B cell (primary cell): ENCODE measurements around the gene EXOC3. TPM values are rescaled to one million over a fixed set of nuclear protein-coding genes. Genes with fewer than 3 reads are reported as not detected.

Experiments
- ATAC-seq: fragments of 200-7000 bp; cut with Tn5 transposase; one replicate; pipeline ENCODE4 v1.10.0; 2021; ENCODE audit warnings: low read depth, mild to moderate bottlenecking, moderate number of reproducible peaks, moderate library complexity
- CTCF ChIA-PET: fragments of 350-600 bp; sonication (Branson Sonifier 250); formaldehyde crosslinking; loops from one replicate; lab custom pipeline; 2021; ENCODE audit warnings: antibody characterized with exemption, inconsistent platforms; lab: Charles Lee
- POLR2A ChIA-PET: fragments of 350-600 bp; sonication (Branson Sonifier 250); formaldehyde crosslinking; loops from one replicate; lab custom pipeline; 2021; ENCODE audit warnings: antibody characterized with exemption; lab: Charles Lee
- DNase-seq: peaks from one replicate; pipeline ENCODE4 v3.0.0; 2013
- H2AFZ ChIP-seq: 2 replicates; pipeline ENCODE4 v1.6.1; 2012; ENCODE audit warnings: mild to moderate bottlenecking, low read depth, low read length; ENCODE audit not compliant: insufficient read depth, poor library complexity, severe bottlenecking
- H3K27ac ChIP-seq, 2 donors: 1 replicate in 1 of 2; 2 replicates in 1 of 2; pipeline ENCODE4 v1.5.1; 2012 to 2013; ENCODE audit warnings: low read length in 2 of 2, mild to moderate bottlenecking in 2 of 2, moderate library complexity in 1 of 2
- H3K27me3 ChIP-seq, 4 experiments: fragments of 200-600 bp in 1 of 4; sonication (generic) in 1 of 4; replicated peaks in 1 of 4; 1 replicate in 2 of 4; 2 replicates in 2 of 4; pipeline versions ENCODE4 v1.6.1 to v1.7.0; 2013 to 2016; ENCODE audit warnings: low read length in 3 of 4, mild to moderate bottlenecking in 2 of 4, mixed read lengths in 1 of 4, moderate library complexity in 1 of 4; ENCODE audit not compliant: insufficient read depth in 4 of 4, control insufficient read depth in 3 of 4; ENCODE audit errors: control extremely low read depth in 1 of 4
- H3K36me3 ChIP-seq, 2 experiments: replicated peaks in 1 of 2; 1 replicate in 1 of 2; 2 replicates in 1 of 2; pipeline versions ENCODE4 v1.6.1 to v1.7.1; 2013; ENCODE audit warnings: low read length in 1 of 2; ENCODE audit not compliant: insufficient read depth in 2 of 2, control insufficient read depth in 1 of 2; ENCODE audit errors: control extremely low read depth in 1 of 2, extremely low read depth in 1 of 2
- H3K4me1 ChIP-seq, 2 donors: fragments of 200-600 bp in 1 of 2; sonication (generic) in 1 of 2; 1 replicate in 1 of 2; 2 replicates in 1 of 2; pipeline versions ENCODE4 v1.5.1 to v1.6.1; 2013 to 2017; ENCODE audit warnings: low read length in 2 of 2; ENCODE audit not compliant: control insufficient read depth in 2 of 2, insufficient read depth in 2 of 2
- H3K4me2 ChIP-seq: replicated peaks from 2 replicates; pipeline ENCODE3; 2012; ENCODE audit warnings: mild to moderate bottlenecking, low read depth, low read length; ENCODE audit not compliant: poor library complexity, severe bottlenecking
- H3K4me3 ChIP-seq, 5 experiments: fragments of 200-600 bp in 1 of 5; sonication (generic) in 1 of 5; 1 replicate in 3 of 5; 2 replicates in 2 of 5; pipeline versions ENCODE4 v1.5.1 to v1.7.0; 2011 to 2016; ENCODE audit warnings: low read length in 4 of 5, mild to moderate bottlenecking in 4 of 5, low read depth in 2 of 5, control low read depth in 1 of 5, moderate library complexity in 1 of 5; ENCODE audit not compliant: insufficient read depth in 1 of 5; ENCODE audit errors: control extremely low read depth in 1 of 5, extremely low read depth in 1 of 5
- H3K79me2 ChIP-seq: fragments of 200-600 bp; sonication (generic); one replicate; pipeline ENCODE4 v1.6.0; 2016; ENCODE audit warnings: low read length; ENCODE audit not compliant: control insufficient read depth, insufficient read depth
- H3K9ac ChIP-seq: fragments of 200-600 bp; sonication (generic); 2 replicates; pipeline ENCODE4 v1.6.1; 2017; ENCODE audit warnings: mild to moderate bottlenecking, low read length, moderate library complexity
- H3K9me3 ChIP-seq, 3 donors: one replicate each; pipeline versions ENCODE4 v1.6.1 to v1.7.1; 2013; ENCODE audit warnings: low read length in 2 of 3; ENCODE audit not compliant: control insufficient read depth in 2 of 3, insufficient read depth in 1 of 3; ENCODE audit errors: control extremely low read depth in 1 of 3
- H4K20me1 ChIP-seq: 2 replicates; pipeline ENCODE4 v1.6.0; 2012; ENCODE audit warnings: mild to moderate bottlenecking, low read length; ENCODE audit not compliant: insufficient read depth, control insufficient read depth, poor library complexity, severe bottlenecking
- H3K27ac Mint-ChIP-seq: one replicate; pipeline ENCODE4 v1.8.0; 2021; ENCODE audit warnings: mixed read lengths
- H3K27me3 Mint-ChIP-seq: one replicate; pipeline ENCODE4 v1.8.0; 2021; ENCODE audit warnings: mixed read lengths
- H3K4me1 Mint-ChIP-seq: one replicate; pipeline ENCODE4 v1.8.0; 2021; ENCODE audit warnings: mixed read lengths
- H3K4me3 Mint-ChIP-seq: one replicate; pipeline ENCODE4 v1.8.0; 2021; ENCODE audit warnings: mixed read lengths
- H3K9me3 Mint-ChIP-seq: one replicate; pipeline ENCODE4 v1.8.0; 2022; ENCODE audit warnings: mixed read lengths; ENCODE audit not compliant: insufficient read depth
- CTCF ChIP-seq: fragments of 200-600 bp; IDR thresholded peaks from one replicate; pipeline ENCODE4 v1.8.0; 2022; ENCODE audit warnings: antibody characterized with exemption, mild to moderate bottlenecking
- EZH2 ChIP-seq: IDR thresholded peaks from 2 replicates; pipeline ENCODE4 v1.6.1; 2012; ENCODE audit warnings: borderline replicate concordance, low read depth, mild to moderate bottlenecking, moderate library complexity, low read length; ENCODE audit not compliant: insufficient read depth, poor library complexity, severe bottlenecking
- WGBS: methylation state at CpG from one replicate; pipeline ENCODE4 v1.1.5; 2013; ENCODE audit warnings: missing lambda C conversion rate; ENCODE audit not compliant: insufficient coverage; 5-methylcytosine and 5-hydroxymethylcytosine counted together
- intact Hi-C: fragments of 100-400 bp; cut with micrococcal nuclease; formaldehyde crosslinking; loops from one replicate; pipeline ENCODE4 v1.10.0; 2022
- polyA plus RNA-seq: library from polyadenylated mRNA; depleted of rRNA; stranded (reverse); fragments of >200 nt; gene quantifications from 2 replicates; pipeline ENCODE4 v1.2.3, GENCODE V29; 2012
- total RNA-seq, 2 donors: library from RNA; stranded (reverse); fragments of 120-200 nt in 1 of 2; gene quantifications; 1 replicate in 1 of 2; 2 replicates in 1 of 2; pipeline versions ENCODE4 v1.2.3 to v1.2.4, GENCODE V29; 2013 to 2022

EXOC3 gene
- total and polyA plus RNA-seq, 2 donors (not counting 1 experiment from before 2014, with no cell fraction given) = 44.0 to 97.1 TPM

GRCh38 chr5:491119-491855 is 48.3 kb downstream of the EXOC3 start:
- ATAC-seq (no peak), DNase-seq (no peak)
- H3K9me3 Mint-ChIP-seq = no peaks in the 10 kb centered on the region
- Histone ChIP-seq H3K9ac (no peak overlapping the region), H3K27me3 (peaks cover 0 to 14% (median 0%) of the 10 kb centered on the region in 4 experiments), H3K9me3 (peaks cover 0 to 15% (median 0%) of the 10 kb centered on the region in 3 donors), H3K4me2 (no peak overlapping the region), H4K20me1 (no peaks in the 10 kb centered on the region), H3K36me3 (no peaks in the 10 kb centered on the region), H3K4me3 (no peak overlapping the region), H3K79me2 (no peaks in the 10 kb centered on the region), H2AFZ (no peak overlapping the region), H3K27ac (no peak overlapping the region), H3K4me1 (no peaks in the 10 kb centered on the region)
- CTCF ChIA-PET = no interaction called here
- POLR2A ChIA-PET = no interaction called here
- WGBS = 93% methylated on average over 52 of the region's 52 CpGs
- intact Hi-C loops = no loop called here
- peaks cover 10% of the 10 kb centered on the region for H3K27me3 Mint-ChIP-seq
- H3K27ac Mint-ChIP-seq = no peak overlapping the region
- TF ChIP-seq CTCF (no peak), EZH2 (no peak)
- no peak overlapping the region for H3K4me3 Mint-ChIP-seq
- H3K4me1 Mint-ChIP-seq = no peaks in the 10 kb centered on the region

GRCh38 chr5:491856-492155 is 48.8 kb downstream of the EXOC3 start:
- H4K20me1 ChIP-seq = no peaks in the 10 kb centered on the region
- DNase-seq (no peak), ATAC-seq (no peak)
- no peak overlapping the region for H2AFZ ChIP-seq
- CTCF ChIA-PET = no interaction called here
- no peaks in the 10 kb centered on the region for H3K79me2 ChIP-seq
- H3K4me3 Mint-ChIP-seq = no peak overlapping the region
- H3K27me3 Mint-ChIP-seq = peaks cover 8% of the 10 kb centered on the region
- H3K4me2 ChIP-seq = no peak overlapping the region
- no peak overlapping the region for H3K27ac ChIP-seq
- H3K4me1 ChIP-seq = no peaks in the 10 kb centered on the region
- H3K4me1 Mint-ChIP-seq = no peaks in the 10 kb centered on the region
- no peaks in the 10 kb centered on the region for H3K9me3 Mint-ChIP-seq
- H3K27ac Mint-ChIP-seq = no peak overlapping the region
- no peak overlapping the region for H3K9ac ChIP-seq
- WGBS = 85% methylated on average over 15 of the region's 19 CpGs
- H3K4me3 ChIP-seq = no peak overlapping the region
- H3K9me3 ChIP-seq = peaks cover 0 to 13% (median 0%) of the 10 kb centered on the region in 3 donors
- intact Hi-C loops = no loop called here
- peaks cover 0 to 15% (median 0%) of the 10 kb centered on the region in 4 experiments for H3K27me3 ChIP-seq
- no peak for TF ChIP-seq CTCF
- TF ChIP-seq EZH2 = no peak
- H3K36me3 ChIP-seq = no peaks in the 10 kb centered on the region
- POLR2A ChIA-PET = no interaction called here
